A549 (cell line): ENCODE measurements around the gene PSMB1.

ENCODE experiments used
- PHF8 ChIP-seq: fragments of 200-600 bp; sonication (generic); IDR thresholded peaks from 2 replicates; pipeline ENCODE4 v1.6.1; 2016; ENCODE audit warnings: low read depth, mild to moderate bottlenecking, antibody characterized with exemption, moderate library complexity, borderline replicate concordance
- RFX5 ChIP-seq: fragments of 450-650 bp; IDR thresholded peaks from 2 replicates; pipeline ENCODE4 v1.7.1; 2014; ENCODE audit warnings: antibody characterized with exemption, mild to moderate bottlenecking, moderate library complexity
- TF ChIP-seq, protein P1 (sequence below): fragments of >200 bp; sonication (Bioruptor Twin); formaldehyde crosslinking; IDR thresholded peaks from 3 replicates; pipeline ENCODE4 v1.5.1; 2016

DNA sequence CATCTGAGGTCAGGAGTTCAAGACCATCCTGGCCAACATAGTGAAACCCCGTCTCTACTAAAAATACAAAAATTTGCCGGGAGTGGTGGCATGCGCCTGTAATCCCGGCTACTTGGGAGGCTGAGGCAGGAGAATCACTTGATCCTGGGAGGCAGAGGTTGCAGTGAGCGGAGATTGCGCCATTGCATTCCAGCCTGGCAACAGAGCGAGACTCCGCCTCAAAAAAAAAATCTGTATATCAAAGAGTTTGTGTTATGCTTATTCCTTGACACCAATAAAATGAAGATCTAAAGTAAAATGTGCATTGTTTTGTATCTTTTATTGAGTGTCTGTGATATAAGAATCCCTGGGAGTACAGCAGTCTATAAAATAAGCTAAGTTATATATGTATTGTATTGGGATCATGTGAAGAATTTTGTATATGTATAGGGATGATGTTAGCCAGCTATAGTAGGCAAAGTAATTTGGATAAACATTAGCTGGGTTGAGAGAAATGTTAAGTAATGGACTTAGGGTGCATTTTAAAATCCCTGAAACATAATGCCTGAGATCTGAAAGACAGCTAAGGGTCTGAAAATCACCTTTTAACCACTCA, 11.9 kb upstream of the PSMB1 start:
- TF ChIP-seq, protein P1, sequence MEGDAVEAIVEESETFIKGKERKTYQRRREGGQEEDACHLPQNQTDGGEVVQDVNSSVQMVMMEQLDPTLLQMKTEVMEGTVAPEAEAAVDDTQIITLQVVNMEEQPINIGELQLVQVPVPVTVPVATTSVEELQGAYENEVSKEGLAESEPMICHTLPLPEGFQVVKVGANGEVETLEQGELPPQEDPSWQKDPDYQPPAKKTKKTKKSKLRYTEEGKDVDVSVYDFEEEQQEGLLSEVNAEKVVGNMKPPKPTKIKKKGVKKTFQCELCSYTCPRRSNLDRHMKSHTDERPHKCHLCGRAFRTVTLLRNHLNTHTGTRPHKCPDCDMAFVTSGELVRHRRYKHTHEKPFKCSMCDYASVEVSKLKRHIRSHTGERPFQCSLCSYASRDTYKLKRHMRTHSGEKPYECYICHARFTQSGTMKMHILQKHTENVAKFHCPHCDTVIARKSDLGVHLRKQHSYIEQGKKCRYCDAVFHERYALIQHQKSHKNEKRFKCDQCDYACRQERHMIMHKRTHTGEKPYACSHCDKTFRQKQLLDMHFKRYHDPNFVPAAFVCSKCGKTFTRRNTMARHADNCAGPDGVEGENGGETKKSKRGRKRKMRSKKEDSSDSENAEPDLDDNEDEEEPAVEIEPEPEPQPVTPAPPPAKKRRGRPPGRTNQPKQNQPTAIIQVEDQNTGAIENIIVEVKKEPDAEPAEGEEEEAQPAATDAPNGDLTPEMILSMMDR, result no peak
- TF ChIP-seq PHF8, result no peak
- no peak for TF ChIP-seq RFX5
